HCEC 1CT (cell line): ENCODE measurements around the gene PIP4K2B.
"Not testable (repeated sequence)": the region's sequence is repeated elsewhere in the genome, so short reads cannot be mapped to it uniquely, and the experiment has no call there.

ENCODE experiments used
- DNase-seq: peaks from one replicate; pipeline ENCODE4 v3.0.0-alpha.2; 2017

The PIP4K2B gene

GRCh38 chr17:38799501-38800236 is at the start of gene PIP4K2B:
Gene PIP4K2B (minus strand): TSS chr17:38799556. CDS start chr17:38799424, 132 bp downstream.
- peak; percentile 97 for DNase-seq

GRCh38 chr17:38848557-38848891 is 49.2 kb upstream of the PIP4K2B start:
- no peak for DNase-seq

- DNase-seq, result peak; percentile 31
Measured at GRCh38 chr17:38844261-38844757, 45.0 kb upstream of the PIP4K2B start.

GRCh38 chr17:38825762-38826247 is 26.4 kb upstream of the PIP4K2B start:
- DNase-seq, result no peak

GRCh38 chr17:38824899-38825761 is 25.8 kb upstream of the PIP4K2B start, which contains the start of gene CWC25:
Gene CWC25 (minus strand): TSS chr17:38825321. CDS start chr17:38825183, 138 bp downstream.
- peak; percentile 86 for DNase-seq

- DNase-seq, result peak; percentile 55
Measured at GRCh38 chr17:38815576-38816193, 16.3 kb upstream of the PIP4K2B start.

- DNase-seq, result no peak
Measured at GRCh38 chr17:38809828-38810227, 10.5 kb upstream of the PIP4K2B start.

GRCh38 chr17:38800237-38800760 is 943 bp upstream of the PIP4K2B start:
- no peak for DNase-seq

GRCh38 chr17:38798614-38799500 is 499 bp downstream of the PIP4K2B start:
- DNase-seq, result peak; percentile 30

- DNase-seq, result no peak
Measured at GRCh38 chr17:38797828-38798227, 1.5 kb downstream of the PIP4K2B start.

GRCh38 chr17:38797158-38797490 is 2.2 kb downstream of the PIP4K2B start:
- peak; percentile 30 for DNase-seq

- DNase-seq, result no peak
Measured at GRCh38 chr17:38796451-38797157, 2.8 kb downstream of the PIP4K2B start.

- DNase-seq, result no peak
Measured at GRCh38 chr17:38794221-38794620, 5.1 kb downstream of the PIP4K2B start.

- no peak for DNase-seq
Measured at GRCh38 chr17:38791162-38791561, 8.2 kb downstream of the PIP4K2B start.

GRCh38 chr17:38790148-38790707 is 9.1 kb downstream of the PIP4K2B start:
- not testable (repeated sequence) for DNase-seq

GRCh38 chr17:38789185-38789584 is 10.2 kb downstream of the PIP4K2B start:
- peak; percentile 55 for DNase-seq

- DNase-seq, result not testable (repeated sequence)
Measured at GRCh38 chr17:38787999-38788398, 11.4 kb downstream of the PIP4K2B start.

- no peak for DNase-seq
Measured at GRCh38 chr17:38786372-38786771, 13.0 kb downstream of the PIP4K2B start.

GRCh38 chr17:38783227-38783626 is 16.1 kb downstream of the PIP4K2B start:
- DNase-seq, result no peak

- no peak for DNase-seq
Measured at GRCh38 chr17:38779965-38780752, 19.2 kb downstream of the PIP4K2B start.
